HG02973 (cell line): ENCODE measurements around the gene TMEM135.
"Not testable (repeated sequence)": the region's sequence is repeated elsewhere in the genome, so short reads cannot be mapped to it uniquely, and the experiment has no call there.

ENCODE experiments used
- ATAC-seq: cut with Tn5 transposase; IDR thresholded peaks from one replicate; pipeline ENCODE4 v1.9.1; 2021; ENCODE audit warnings: moderate library complexity; ENCODE audit not compliant: unreplicated experiment

The TMEM135 gene

GRCh38 chr11:87254562-87254961 is 216.8 kb downstream of the TMEM135 start:
- no peak for ATAC-seq

- ATAC-seq: no peak
These were observed 217.9 kb downstream of the TMEM135 start for GRCh38 chr11:87255589-87255988.

GRCh38 chr11:87256694-87257340 is 219.1 kb downstream of the TMEM135 start:
- ATAC-seq: no peak

GRCh38 chr11:87258171-87258833 is 220.6 kb downstream of the TMEM135 start:
- no peak for ATAC-seq

DNA sequence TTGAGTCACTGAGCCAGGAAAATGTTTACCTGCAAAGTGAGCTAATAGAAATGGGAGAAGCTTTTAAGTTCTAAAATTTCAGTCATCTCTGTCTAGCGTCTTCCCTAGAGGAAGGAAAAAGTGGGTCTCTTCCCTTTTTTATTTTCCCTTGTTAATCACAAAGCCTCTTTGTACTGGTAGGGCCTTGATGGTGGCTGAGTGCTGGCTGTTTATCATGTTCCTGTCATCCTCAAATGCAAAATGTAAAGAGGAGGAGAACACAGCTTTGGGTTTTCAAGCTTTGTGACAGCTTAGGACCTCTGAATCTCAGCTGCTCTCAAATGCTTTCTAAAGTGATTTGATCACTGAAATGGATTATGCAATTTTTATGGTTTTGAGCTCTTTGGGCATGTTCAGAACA is 222.0 kb downstream of the TMEM135 start:
- ATAC-seq: no peak

- no peak for ATAC-seq
These were observed 223.1 kb downstream of the TMEM135 start for GRCh38 chr11:87260811-87261210.

DNA sequence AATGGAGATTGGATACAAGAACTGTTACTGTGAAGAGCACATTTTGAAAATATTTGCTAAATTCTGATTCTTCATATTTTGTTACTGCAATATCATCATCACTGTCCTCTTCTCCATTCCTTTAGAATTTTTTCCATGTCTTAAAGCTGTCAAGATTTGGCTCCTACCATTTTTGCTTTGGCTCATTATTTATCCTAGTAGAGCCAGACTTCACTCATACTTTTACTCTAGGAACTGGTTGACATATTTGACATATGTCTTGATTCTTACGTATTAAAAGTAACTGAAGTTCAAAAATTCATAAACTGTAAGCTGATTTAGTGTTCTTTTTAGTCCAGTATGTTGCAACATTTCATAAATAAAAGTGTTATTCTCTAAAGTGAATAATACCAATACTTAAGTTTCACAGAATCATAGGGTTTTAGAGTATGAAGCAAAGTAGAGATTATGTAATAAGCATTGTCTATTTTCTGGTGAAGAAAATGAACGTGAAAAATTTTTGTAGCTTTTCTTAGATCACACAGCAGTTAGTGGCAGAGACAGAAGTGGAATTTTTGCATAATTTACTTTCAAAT is 225.6 kb downstream of the TMEM135 start:
- ATAC-seq: no peak

GRCh38 chr11:87263979-87264378 is 226.2 kb downstream of the TMEM135 start:
- no peak for ATAC-seq

DNA sequence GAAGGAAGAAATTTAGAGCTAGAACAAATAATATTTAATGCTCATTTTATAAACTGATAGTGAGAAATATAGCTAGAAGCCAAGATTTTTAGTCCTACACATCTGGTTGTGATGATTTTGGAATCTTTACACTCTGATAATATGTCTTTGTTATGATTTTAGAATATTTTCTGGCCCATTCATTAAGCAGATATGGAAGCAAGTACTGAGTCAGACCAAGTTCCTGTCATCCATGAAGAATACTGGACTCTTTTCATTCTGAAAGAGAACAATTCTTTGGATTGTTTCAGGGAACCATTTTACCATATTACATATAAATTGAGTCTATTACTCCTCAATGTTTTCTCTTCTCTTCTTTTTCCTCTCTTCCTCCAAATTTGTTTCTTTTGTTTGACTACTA is 227.4 kb downstream of the TMEM135 start:
- ATAC-seq: no peak

GRCh38 chr11:87265979-87266378 is 228.2 kb downstream of the TMEM135 start:
- no peak for ATAC-seq

DNA sequence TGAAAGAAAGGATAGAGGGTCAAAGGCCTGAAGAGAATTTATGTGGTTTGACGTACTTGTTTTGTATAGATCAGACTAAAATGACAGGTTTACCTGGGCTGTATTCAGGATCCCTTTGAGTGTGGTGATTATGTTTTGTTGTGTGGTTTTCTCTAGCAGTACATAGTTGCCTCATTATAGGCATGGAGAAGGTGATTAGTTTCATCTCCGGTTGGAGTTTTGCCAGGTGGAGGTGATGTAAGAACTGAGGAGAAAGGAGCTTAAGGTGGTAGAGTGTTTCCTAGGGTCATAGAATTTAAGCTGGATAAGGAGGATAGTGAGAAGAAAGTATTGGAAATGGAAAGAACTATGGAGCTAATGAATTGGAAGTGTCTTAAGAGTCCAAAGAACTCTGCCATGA is 229.0 kb downstream of the TMEM135 start:
- no peak for ATAC-seq

DNA sequence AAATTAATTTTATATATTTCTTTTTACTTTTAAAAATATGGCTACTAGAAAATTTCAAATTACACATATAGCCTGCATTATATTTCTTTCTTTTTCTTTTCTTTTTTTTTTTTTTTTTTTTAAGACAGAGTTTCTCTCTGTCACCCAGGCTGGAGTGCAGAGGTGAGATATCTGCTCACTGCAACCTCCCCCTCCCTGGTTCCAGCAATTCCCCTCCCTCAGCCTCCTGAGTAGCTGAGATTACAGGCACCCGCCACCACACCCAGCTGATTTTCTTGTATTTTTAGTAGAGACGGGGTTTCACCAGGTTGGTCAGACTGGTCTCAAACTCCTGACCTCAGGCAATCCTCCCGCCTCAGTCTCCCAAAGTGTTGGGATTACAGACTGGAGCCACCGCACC is 234.2 kb downstream of the TMEM135 start:
- ATAC-seq: not testable (repeated sequence)

DNA sequence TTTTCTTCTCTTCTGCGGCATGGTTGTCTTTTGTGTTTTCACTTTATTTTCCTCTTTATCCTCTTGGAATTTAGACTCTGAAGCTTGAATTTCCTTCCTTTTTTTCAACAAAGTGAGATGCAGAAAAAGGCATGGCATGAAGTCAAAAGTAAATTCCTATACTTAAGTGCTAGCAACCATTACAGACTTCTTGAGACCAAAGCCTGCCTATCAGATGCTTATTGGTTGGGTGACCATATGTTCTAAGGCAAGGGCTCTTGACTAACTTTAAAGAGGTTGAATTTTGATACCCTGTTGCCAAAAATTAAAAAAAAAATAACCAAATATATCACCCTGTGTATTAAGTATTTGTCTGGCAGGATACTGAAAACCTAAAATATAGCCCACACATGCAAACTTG is 237.4 kb downstream of the TMEM135 start:
- ATAC-seq: no peak

DNA sequence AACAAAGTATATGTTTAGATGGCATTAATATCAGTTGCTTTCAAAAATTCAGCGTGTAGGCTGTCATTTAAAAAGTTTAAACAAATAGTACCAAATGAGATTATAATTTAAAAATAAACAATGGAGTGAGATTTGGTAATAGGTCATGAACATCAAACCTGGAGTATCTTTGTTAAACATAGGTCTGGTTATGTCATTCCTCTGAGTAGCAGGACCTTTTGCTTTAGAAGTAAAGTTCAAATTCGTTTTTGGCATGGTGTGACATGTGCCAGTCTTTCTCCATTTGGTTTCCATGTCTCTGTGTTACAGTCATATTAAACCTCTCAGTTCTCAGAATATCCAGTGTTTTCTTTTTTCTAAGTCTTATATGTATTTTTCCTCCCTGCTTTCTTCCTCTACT is 242.4 kb downstream of the TMEM135 start:
- ATAC-seq: no peak

DNA sequence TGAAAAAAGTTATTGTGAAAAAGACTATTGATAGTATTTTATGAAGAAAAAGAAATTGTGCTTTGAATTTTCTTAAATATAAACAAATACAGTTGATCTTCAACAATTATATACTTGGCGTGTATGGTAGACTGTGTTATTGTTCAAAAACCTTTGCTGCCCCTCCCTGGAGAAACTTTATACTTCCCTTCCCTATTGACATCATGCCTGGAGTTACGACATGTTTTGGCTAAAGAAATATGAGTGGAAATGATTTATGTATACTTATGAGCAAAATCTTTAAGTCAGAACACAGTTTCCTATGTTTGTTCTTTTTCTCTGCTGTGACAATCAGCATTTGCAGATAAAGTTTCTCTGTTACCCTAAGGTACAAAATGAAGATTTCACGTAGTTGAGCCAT is 243.8 kb downstream of the TMEM135 start:
- no peak for ATAC-seq

DNA sequence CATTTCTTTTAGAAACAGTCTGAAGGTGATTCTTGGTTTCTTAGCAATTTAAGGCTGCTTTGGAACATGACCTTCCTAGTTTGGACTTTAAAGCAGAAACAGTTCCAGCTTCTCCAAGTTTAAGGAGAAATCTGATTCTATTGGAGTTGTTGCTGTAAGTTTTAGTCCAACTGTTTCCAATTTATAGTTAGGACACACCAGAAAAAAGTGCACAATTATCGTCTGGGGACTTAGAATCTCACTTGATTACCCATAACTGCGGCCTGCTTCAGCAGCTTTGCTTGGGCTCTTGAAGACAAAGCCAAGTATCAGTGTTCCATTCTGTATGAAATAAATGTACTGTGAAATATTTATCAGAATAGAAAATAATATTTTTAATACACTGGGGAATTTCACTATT is 246.6 kb downstream of the TMEM135 start:
- ATAC-seq: no peak

GRCh38 chr11:87285674-87286073 is 247.9 kb downstream of the TMEM135 start:
- not testable (repeated sequence) for ATAC-seq

DNA sequence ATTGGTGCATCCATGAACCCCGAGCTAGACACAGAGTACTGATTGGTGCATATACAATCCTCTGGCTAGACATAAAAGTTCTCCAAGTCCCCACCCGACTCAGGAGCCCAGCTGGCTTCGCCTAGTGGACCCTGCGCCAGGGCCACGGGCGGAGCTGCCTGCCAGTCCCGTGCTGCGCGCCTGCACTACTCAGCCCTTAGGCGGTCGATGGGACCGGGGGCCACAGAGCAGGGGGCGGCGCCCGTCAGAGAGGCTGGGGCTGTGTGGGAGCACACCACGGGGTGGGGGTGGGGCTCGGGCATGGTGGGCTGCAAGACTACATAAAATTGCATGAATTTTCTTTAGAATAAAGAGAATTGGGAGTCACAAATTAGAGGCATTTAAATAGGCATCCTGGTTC is 248.6 kb downstream of the TMEM135 start:
- ATAC-seq: no peak

- ATAC-seq: no peak
These were observed 252.7 kb downstream of the TMEM135 start for GRCh38 chr11:87290304-87290922.

GRCh38 chr11:87292598-87292997 is 254.9 kb downstream of the TMEM135 start:
- no peak for ATAC-seq

DNA sequence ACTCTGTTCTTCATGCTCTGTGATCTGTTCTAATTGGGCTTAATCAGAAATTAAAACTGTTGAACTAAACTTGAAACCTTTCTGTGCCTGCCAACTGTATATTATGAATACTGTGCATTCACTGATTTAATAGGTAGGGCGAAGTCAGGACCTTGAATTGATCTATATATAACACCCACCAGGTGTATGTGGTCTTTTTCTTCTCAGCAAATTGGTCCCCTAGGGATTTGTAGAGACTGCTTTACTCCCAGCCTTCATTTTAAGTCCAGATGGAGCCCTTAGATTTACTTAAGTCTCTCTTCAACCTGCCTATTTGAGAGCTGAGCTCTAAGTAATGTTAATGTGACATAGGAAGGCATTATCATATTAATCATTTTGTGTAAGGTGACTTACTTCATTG is 257.5 kb downstream of the TMEM135 start:
- ATAC-seq: no peak

GRCh38 chr11:87296627-87297026 is 258.9 kb downstream of the TMEM135 start:
- ATAC-seq: no peak
